T follicular helper cell (primary cell): Measurements from ENCODE around the gene TRIM14.
"Not testable (repeated sequence)": the region's sequence is repeated elsewhere in the genome, so short reads cannot be mapped to it uniquely, and the experiment has no call there.

Source experiments
- DNase-seq: peaks from one replicate; pipeline ENCODE4 v3.0.0-alpha.2; 2020; ENCODE audit warnings: low read depth

TRIM14 gene

GRCh38 chr9:98108531-98109031 lies 10.4 kb downstream of the TRIM14 start:
- DNase-seq = no peak

GRCh38 chr9:98107926-98108325 lies 11.1 kb downstream of the TRIM14 start:
- DNase-seq = no peak

- DNase-seq = no peak
Observed at GRCh38 chr9:98105006-98105405, 14.0 kb downstream of the TRIM14 start.

- no peak for DNase-seq
Observed at GRCh38 chr9:98104445-98104881, 14.6 kb downstream of the TRIM14 start.

GRCh38 chr9:98101868-98102273 lies 17.2 kb downstream of the TRIM14 start:
- DNase-seq = peak; percentile 76

GRCh38 chr9:98101416-98101815 lies 17.6 kb downstream of the TRIM14 start:
- no peak for DNase-seq

GRCh38 chr9:98100456-98100855 lies 18.6 kb downstream of the TRIM14 start:
- DNase-seq = no peak

- no peak for DNase-seq
Observed at GRCh38 chr9:98099898-98100297, 19.1 kb downstream of the TRIM14 start.

GRCh38 chr9:98099346-98099745 lies 19.7 kb downstream of the TRIM14 start:
- DNase-seq = no peak

GRCh38 chr9:98097836-98098235 lies 21.2 kb downstream of the TRIM14 start:
- DNase-seq = no peak

GRCh38 chr9:98096091-98096490 lies 22.9 kb downstream of the TRIM14 start:
- no peak for DNase-seq

- DNase-seq = no peak
Observed at GRCh38 chr9:98095401-98095800, 23.6 kb downstream of the TRIM14 start.

GRCh38 chr9:98094851-98095250 lies 24.2 kb downstream of the TRIM14 start:
- no peak for DNase-seq

- no peak for DNase-seq
Observed at GRCh38 chr9:98094316-98094715, 24.7 kb downstream of the TRIM14 start.

GRCh38 chr9:98092613-98092931 lies 26.4 kb downstream of the TRIM14 start:
- no peak for DNase-seq

- no peak for DNase-seq
Observed at GRCh38 chr9:98091735-98092612, 27.0 kb downstream of the TRIM14 start.

- DNase-seq = not testable (repeated sequence)
Observed at GRCh38 chr9:98090674-98091073, 28.3 kb downstream of the TRIM14 start.

GRCh38 chr9:98087420-98088354 lies 31.3 kb downstream of the TRIM14 start:
- DNase-seq = no peak

- no peak for DNase-seq
Observed at GRCh38 chr9:98086461-98086860, 32.6 kb downstream of the TRIM14 start.

- DNase-seq = no peak
Observed at GRCh38 chr9:98085944-98086343, 33.1 kb downstream of the TRIM14 start.

GRCh38 chr9:98085058-98085457 lies 34.0 kb downstream of the TRIM14 start:
- DNase-seq = no peak

- no peak for DNase-seq
Observed at GRCh38 chr9:98084396-98084795, 34.6 kb downstream of the TRIM14 start.
